GM12874 (cell line): Measurements from ENCODE around the gene PLXND1.

Experiments
- CTCF ChIP-seq: IDR thresholded peaks from 2 replicates; pipeline ENCODE4 v1.5.1; 2011; ENCODE audit warnings: low read depth, mild to moderate bottlenecking, control low read depth, low read length, moderate library complexity; ENCODE audit not compliant: insufficient read depth

PLXND1 gene

DNA sequence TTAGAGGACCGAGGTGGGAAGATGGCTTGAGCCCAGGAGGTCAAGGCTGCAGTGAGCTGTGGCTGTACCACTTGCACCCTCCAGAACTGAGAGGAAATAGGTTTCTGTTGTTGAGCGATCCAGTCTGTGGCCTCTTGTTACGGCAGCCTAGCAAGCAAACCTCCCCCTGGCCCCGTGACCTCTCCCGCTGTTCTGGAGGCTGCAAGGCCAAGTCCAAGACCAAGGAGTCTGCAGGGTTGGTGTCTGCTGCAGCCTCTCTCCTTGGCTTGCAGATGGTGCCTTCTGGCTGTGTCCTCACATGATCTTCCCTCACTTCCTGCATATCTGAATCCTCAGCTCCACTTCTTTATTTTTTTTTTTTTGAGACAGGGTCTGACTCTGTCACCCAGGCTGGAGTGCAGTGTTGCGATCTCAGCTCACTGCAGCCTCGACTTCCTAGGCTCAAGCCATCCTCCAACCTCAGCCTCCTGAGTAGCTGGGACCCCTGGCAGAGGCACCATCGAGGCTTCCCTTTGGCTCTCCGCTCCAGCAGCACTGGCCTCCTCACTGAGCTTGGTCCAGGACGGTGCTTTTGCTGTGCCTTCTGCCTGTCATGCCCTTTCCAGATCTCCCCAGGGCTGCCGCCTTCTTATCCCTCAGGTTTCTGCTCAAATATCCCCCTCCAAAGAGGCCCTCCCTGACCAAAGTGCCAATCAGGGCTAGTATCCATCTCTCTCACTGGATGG, 18.0 kb upstream of the PLXND1 start:
- TF ChIP-seq CTCF: no peak

- 0 out of 2 replicates have a peak, but pooled peaks have one; percentile 14 for TF ChIP-seq CTCF
Observed at GRCh38 chr3:129623447-129624118, 17.1 kb upstream of the PLXND1 start.

- TF ChIP-seq CTCF: no peak
Observed at GRCh38 chr3:129622933-129623332, 16.5 kb upstream of the PLXND1 start.

DNA sequence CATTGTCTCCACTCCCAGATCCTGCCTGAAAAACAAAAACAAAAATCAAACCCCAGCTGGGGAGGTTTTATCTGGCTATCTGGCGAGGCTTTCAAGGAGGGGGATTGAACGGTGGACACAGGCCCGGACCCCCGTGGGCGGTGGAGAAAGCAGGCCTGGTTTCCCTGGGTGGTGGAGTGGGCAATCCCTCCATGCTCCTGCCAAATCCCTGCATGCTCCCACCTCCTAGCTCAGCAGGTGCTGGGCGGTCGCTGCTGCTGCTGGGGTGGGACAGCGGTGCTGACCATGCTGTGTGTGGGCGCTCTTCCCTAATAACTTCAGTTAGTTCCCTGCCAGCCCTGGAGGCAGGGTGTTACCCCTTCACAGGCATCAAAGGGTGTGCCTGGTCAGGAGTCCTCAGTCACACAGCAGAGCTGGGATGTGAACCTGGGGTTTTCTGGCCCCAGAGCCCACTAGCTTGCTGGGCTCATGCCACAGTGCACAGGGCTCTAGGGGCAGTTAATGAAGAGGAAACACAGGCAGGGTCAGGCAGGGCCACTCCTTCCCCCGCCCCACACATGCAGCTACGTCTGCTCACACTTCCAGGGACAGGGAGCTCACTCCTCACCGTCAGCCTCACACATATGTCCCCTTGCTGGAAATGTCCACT, 15.9 kb upstream of the PLXND1 start:
- no peak for TF ChIP-seq CTCF

- no peak for TF ChIP-seq CTCF
Observed at GRCh38 chr3:129621626-129622225, 15.2 kb upstream of the PLXND1 start.

- TF ChIP-seq CTCF: no peak
Observed at GRCh38 chr3:129620828-129621559, 14.5 kb upstream of the PLXND1 start.

DNA sequence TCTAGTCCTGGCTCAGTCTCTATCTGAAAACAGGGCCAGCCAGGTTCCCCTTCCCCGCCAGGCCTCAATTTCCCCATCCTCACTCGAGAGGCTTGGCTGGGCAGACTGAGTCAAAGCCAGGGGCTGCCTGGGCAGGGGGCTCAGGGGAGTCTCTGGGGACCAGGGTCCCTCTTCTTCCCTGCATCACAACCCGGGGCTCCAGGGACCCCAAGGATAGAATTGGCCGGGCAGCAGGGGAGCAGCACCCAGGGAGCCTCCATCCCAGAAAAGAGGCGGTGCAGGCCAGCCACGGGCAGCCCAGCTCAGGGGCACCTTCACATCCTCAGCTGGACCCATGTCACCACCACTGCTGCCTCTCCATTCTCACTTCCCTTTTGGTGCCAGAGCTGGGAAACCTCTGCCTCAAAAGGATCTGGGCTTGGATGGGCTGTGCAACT, 13.3 kb upstream of the PLXND1 start:
- no peak for TF ChIP-seq CTCF
